T-helper 1 cell treated with Interleukin-12 subunit alpha and Interleukin-12 subunit beta and Interleukin-4 antibody, amounts not matched to agents 30 μg/mL and 1 μg/mL, for 36 hours (primary cell): ENCODE results near the gene AHSG.
A peak's percentile ranks its signal among the peaks of the same experiment; 100 is the strongest.

ENCODE experiments used
- H3K27ac Mint-ChIP-seq: one replicate; pipeline ENCODE4 v1.8.0; 2021; ENCODE audit warnings: mild to moderate bottlenecking, mixed read lengths
- H3K27me3 Mint-ChIP-seq: one replicate; pipeline ENCODE4 v1.8.0; 2021; ENCODE audit warnings: low read depth, mixed read lengths
- H3K36me3 Mint-ChIP-seq: one replicate; pipeline ENCODE4 v1.8.0; 2021; ENCODE audit warnings: low read depth, mixed read lengths
- H3K4me1 Mint-ChIP-seq: one replicate; pipeline ENCODE4 v1.8.0; 2021; ENCODE audit warnings: low read depth, mixed read lengths
- H3K4me3 Mint-ChIP-seq: one replicate; pipeline ENCODE4 v1.8.0; 2021; ENCODE audit warnings: mild to moderate bottlenecking, moderate library complexity, mixed read lengths
- H3K9me3 Mint-ChIP-seq: one replicate; pipeline ENCODE4 v1.8.0; 2021; ENCODE audit warnings: mixed read lengths

Gene AHSG

GRCh38 chr3:186603159-186603558, 9.7 kb upstream of the AHSG start:
- H3K4me3 Mint-ChIP-seq: no peak overlapping the region
- no peaks in the 10 kb centered on the region for H3K9me3 Mint-ChIP-seq
- H3K27ac Mint-ChIP-seq: no peak overlapping the region
- H3K4me1 Mint-ChIP-seq: no peaks in the 10 kb centered on the region
- H3K36me3 Mint-ChIP-seq: no peaks in the 10 kb centered on the region
- H3K27me3 Mint-ChIP-seq: peaks cover 8% of the 10 kb centered on the region

- no peaks in the 10 kb centered on the region for H3K36me3 Mint-ChIP-seq
- no peaks in the 10 kb centered on the region for H3K9me3 Mint-ChIP-seq
Observed at GRCh38 chr3:186605078-186605477, 7.8 kb upstream of the AHSG start.

GRCh38 chr3:186605561-186606545, 7.0 kb upstream of the AHSG start:
- Mint-ChIP-seq H3K4me1 (no peaks in the 10 kb centered on the region), H3K36me3 (no peaks in the 10 kb centered on the region), H3K27ac (no peak overlapping the region), H3K4me3 (no peak overlapping the region), H3K9me3 (no peaks in the 10 kb centered on the region), H3K27me3 (peaks cover 8% of the 10 kb centered on the region)

More at GRCh38 chr3:186605078-186605477, 7.8 kb upstream of the AHSG start:
- no peaks in the 10 kb centered on the region for H3K4me1 Mint-ChIP-seq
- H3K27me3 Mint-ChIP-seq: peaks cover 8% of the 10 kb centered on the region
- H3K27ac Mint-ChIP-seq: no peak overlapping the region
- no peak overlapping the region for H3K4me3 Mint-ChIP-seq

GRCh38 chr3:186608624-186609215, 4.1 kb upstream of the AHSG start:
- peaks cover 19% of the 10 kb centered on the region for H3K27me3 Mint-ChIP-seq
- H3K4me3 Mint-ChIP-seq: no peak overlapping the region
- H3K27ac Mint-ChIP-seq: no peak overlapping the region
- H3K9me3 Mint-ChIP-seq: no peaks in the 10 kb centered on the region
- H3K36me3 Mint-ChIP-seq: no peaks in the 10 kb centered on the region
- H3K4me1 Mint-ChIP-seq: no peaks in the 10 kb centered on the region

- Mint-ChIP-seq H3K27me3 (peaks cover 21% of the 10 kb centered on the region), H3K9me3 (no peaks in the 10 kb centered on the region), H3K27ac (no peak overlapping the region), H3K4me1 (peaks cover 1% of the 10 kb centered on the region), H3K36me3 (no peaks in the 10 kb centered on the region), H3K4me3 (no peak overlapping the region)
Observed at GRCh38 chr3:186609247-186609868, 3.5 kb upstream of the AHSG start.

- Mint-ChIP-seq H3K4me3 (no peak overlapping the region), H3K27me3 (peaks cover 22% of the 10 kb centered on the region), H3K36me3 (no peaks in the 10 kb centered on the region), H3K4me1 (peaks cover 10% of the 10 kb centered on the region), H3K27ac (no peak overlapping the region), H3K9me3 (no peaks in the 10 kb centered on the region)
Observed at GRCh38 chr3:186612065-186612464, 795 bp upstream of the AHSG start.

- Mint-ChIP-seq H3K4me3 (no peak overlapping the region), H3K9me3 (no peaks in the 10 kb centered on the region), H3K36me3 (no peaks in the 10 kb centered on the region), H3K4me1 (peaks cover 12% of the 10 kb centered on the region), H3K27ac (no peak overlapping the region), H3K27me3 (peaks cover 39% of the 10 kb centered on the region)
Observed at GRCh38 chr3:186613637-186614265, 891 bp downstream of the AHSG start.

- peaks cover 12% of the 10 kb centered on the region for H3K4me1 Mint-ChIP-seq
- peaks cover 40% of the 10 kb centered on the region for H3K27me3 Mint-ChIP-seq
- no peak overlapping the region for H3K4me3 Mint-ChIP-seq
- H3K36me3 Mint-ChIP-seq: no peaks in the 10 kb centered on the region
- no peak overlapping the region for H3K27ac Mint-ChIP-seq
- H3K9me3 Mint-ChIP-seq: no peaks in the 10 kb centered on the region
Observed at GRCh38 chr3:186614266-186614596, 1.4 kb downstream of the AHSG start.

GRCh38 chr3:186614597-186615483, 2.0 kb downstream of the AHSG start:
- no peaks in the 10 kb centered on the region for H3K36me3 Mint-ChIP-seq
- peak overlapping the region; percentile 17 for H3K27ac Mint-ChIP-seq
- H3K4me1 Mint-ChIP-seq: peaks cover 12% of the 10 kb centered on the region
- H3K27me3 Mint-ChIP-seq: peaks cover 40% of the 10 kb centered on the region
- H3K4me3 Mint-ChIP-seq: no peak overlapping the region
- no peaks in the 10 kb centered on the region for H3K9me3 Mint-ChIP-seq

- H3K27me3 Mint-ChIP-seq: peaks cover 44% of the 10 kb centered on the region
- H3K36me3 Mint-ChIP-seq: no peaks in the 10 kb centered on the region
- no peak overlapping the region for H3K4me3 Mint-ChIP-seq
- no peak overlapping the region for H3K27ac Mint-ChIP-seq
- H3K9me3 Mint-ChIP-seq: no peaks in the 10 kb centered on the region
- H3K4me1 Mint-ChIP-seq: peaks cover 12% of the 10 kb centered on the region
Observed at GRCh38 chr3:186616299-186616617, 3.4 kb downstream of the AHSG start.

- Mint-ChIP-seq H3K27me3 (peaks cover 45% of the 10 kb centered on the region), H3K27ac (no peak overlapping the region), H3K9me3 (no peaks in the 10 kb centered on the region), H3K36me3 (no peaks in the 10 kb centered on the region), H3K4me3 (peak overlapping the region; percentile 70), H3K4me1 (peaks cover 12% of the 10 kb centered on the region)
Observed at GRCh38 chr3:186617036-186617946, 4.4 kb downstream of the AHSG start.

GRCh38 chr3:186618318-186618938, 5.6 kb downstream of the AHSG start:
- Mint-ChIP-seq H3K4me1 (peaks cover 12% of the 10 kb centered on the region), H3K4me3 (no peak overlapping the region), H3K9me3 (no peaks in the 10 kb centered on the region)

GRCh38 chr3:186619787-186620212, 6.9 kb downstream of the AHSG start:
- no peak overlapping the region for H3K4me3 Mint-ChIP-seq
- H3K27ac Mint-ChIP-seq: no peak overlapping the region
- H3K9me3 Mint-ChIP-seq: no peaks in the 10 kb centered on the region
- peaks cover 10% of the 10 kb centered on the region for H3K4me1 Mint-ChIP-seq
- H3K27me3 Mint-ChIP-seq: peaks cover 41% of the 10 kb centered on the region
- no peaks in the 10 kb centered on the region for H3K36me3 Mint-ChIP-seq

More at GRCh38 chr3:186618318-186618938, 5.6 kb downstream of the AHSG start:
- no peak overlapping the region for H3K27ac Mint-ChIP-seq
- no peaks in the 10 kb centered on the region for H3K36me3 Mint-ChIP-seq
- H3K27me3 Mint-ChIP-seq: peaks cover 44% of the 10 kb centered on the region
